HG03064 (cell line): Measurements from ENCODE around the gene OLA1.

ENCODE experiments used
- ATAC-seq: cut with Tn5 transposase; IDR thresholded peaks from one replicate; pipeline ENCODE4 v1.9.1; 2021; ENCODE audit warnings: low read depth; ENCODE audit not compliant: unreplicated experiment

Gene OLA1

GRCh38 chr2:174181368-174181767, 67.0 kb downstream of the OLA1 start:
- ATAC-seq: no peak

- no peak for ATAC-seq
Measured at GRCh38 chr2:174180726-174181236, 67.6 kb downstream of the OLA1 start.

- no peak for ATAC-seq
Measured at GRCh38 chr2:174180165-174180724, 68.1 kb downstream of the OLA1 start.

- no peak for ATAC-seq
Measured at GRCh38 chr2:174177316-174177890, 70.9 kb downstream of the OLA1 start.

GRCh38 chr2:174176898-174177297, 71.4 kb downstream of the OLA1 start:
- ATAC-seq: no peak

- no peak for ATAC-seq
Measured at GRCh38 chr2:174174741-174175140, 73.6 kb downstream of the OLA1 start.

- ATAC-seq: no peak
Measured at GRCh38 chr2:174172802-174173355, 75.5 kb downstream of the OLA1 start.

- no peak for ATAC-seq
Measured at GRCh38 chr2:174171686-174172445, 76.5 kb downstream of the OLA1 start.

- no peak for ATAC-seq
Measured at GRCh38 chr2:174169372-174169771, 79.0 kb downstream of the OLA1 start.

GRCh38 chr2:174166261-174166660, 82.1 kb downstream of the OLA1 start:
- ATAC-seq: no peak

GRCh38 chr2:174161490-174161889, 86.8 kb downstream of the OLA1 start:
- no peak for ATAC-seq

- no peak for ATAC-seq
Measured at GRCh38 chr2:174158003-174158402, 90.3 kb downstream of the OLA1 start.

GRCh38 chr2:174157053-174157452, 91.3 kb downstream of the OLA1 start:
- no peak for ATAC-seq

GRCh38 chr2:174153757-174154680, 94.3 kb downstream of the OLA1 start:
- ATAC-seq: no peak

GRCh38 chr2:174149530-174149929, 98.8 kb downstream of the OLA1 start:
- no peak for ATAC-seq

- ATAC-seq: no peak
Measured at GRCh38 chr2:174148833-174149232, 99.5 kb downstream of the OLA1 start.

- ATAC-seq: no peak
Measured at GRCh38 chr2:174145827-174146226, 102.5 kb downstream of the OLA1 start.

- no peak for ATAC-seq
Measured at GRCh38 chr2:174142290-174142689, 106.0 kb downstream of the OLA1 start.

GRCh38 chr2:174138161-174138560, 110.2 kb downstream of the OLA1 start:
- no peak for ATAC-seq

GRCh38 chr2:174135981-174136380, 112.4 kb downstream of the OLA1 start:
- ATAC-seq: no peak
